GM10266 (cell line): ENCODE results near the gene CAPN13.

Source experiments
- DNase-seq: peaks from one replicate; pipeline ENCODE4 v3.0.0; 2012; ENCODE audit errors: extremely low spot score
- TF ChIP-seq, protein P1 (sequence below): IDR thresholded peaks from 2 replicates; pipeline ENCODE4 v1.5.1; 2012; ENCODE audit warnings: mild to moderate bottlenecking, low read depth; ENCODE audit not compliant: control insufficient read depth, insufficient read depth; ENCODE audit errors: missing control alignments

Gene CAPN13

DNA sequence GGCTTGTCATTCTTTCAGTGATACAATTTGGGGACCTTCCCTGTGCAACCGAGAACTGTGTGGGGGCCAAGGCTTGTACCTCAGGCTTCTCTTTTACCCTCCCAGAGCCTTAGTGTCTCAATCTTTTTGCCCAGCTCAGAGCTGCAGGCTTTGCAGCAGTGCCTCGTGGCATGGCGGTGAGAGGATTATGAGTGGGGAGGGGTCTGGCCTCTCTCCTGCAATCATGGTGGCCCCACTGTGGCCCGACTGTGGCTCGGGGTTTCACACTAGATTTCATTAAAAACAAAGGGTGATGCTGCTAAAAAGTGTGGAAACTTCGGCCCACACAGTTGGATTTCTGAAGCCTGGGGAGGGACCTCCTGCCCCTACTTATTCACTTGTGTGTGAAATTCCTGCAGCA is 75.5 kb downstream of the CAPN13 start:
- no peak for DNase-seq

GRCh38 chr2:30730736-30731647 is 76.3 kb downstream of the CAPN13 start:
- TF ChIP-seq, protein P1, sequence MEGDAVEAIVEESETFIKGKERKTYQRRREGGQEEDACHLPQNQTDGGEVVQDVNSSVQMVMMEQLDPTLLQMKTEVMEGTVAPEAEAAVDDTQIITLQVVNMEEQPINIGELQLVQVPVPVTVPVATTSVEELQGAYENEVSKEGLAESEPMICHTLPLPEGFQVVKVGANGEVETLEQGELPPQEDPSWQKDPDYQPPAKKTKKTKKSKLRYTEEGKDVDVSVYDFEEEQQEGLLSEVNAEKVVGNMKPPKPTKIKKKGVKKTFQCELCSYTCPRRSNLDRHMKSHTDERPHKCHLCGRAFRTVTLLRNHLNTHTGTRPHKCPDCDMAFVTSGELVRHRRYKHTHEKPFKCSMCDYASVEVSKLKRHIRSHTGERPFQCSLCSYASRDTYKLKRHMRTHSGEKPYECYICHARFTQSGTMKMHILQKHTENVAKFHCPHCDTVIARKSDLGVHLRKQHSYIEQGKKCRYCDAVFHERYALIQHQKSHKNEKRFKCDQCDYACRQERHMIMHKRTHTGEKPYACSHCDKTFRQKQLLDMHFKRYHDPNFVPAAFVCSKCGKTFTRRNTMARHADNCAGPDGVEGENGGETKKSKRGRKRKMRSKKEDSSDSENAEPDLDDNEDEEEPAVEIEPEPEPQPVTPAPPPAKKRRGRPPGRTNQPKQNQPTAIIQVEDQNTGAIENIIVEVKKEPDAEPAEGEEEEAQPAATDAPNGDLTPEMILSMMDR = no peak
- no peak for DNase-seq

More for the DNA sequence above, 75.5 kb downstream of the CAPN13 start:
- TF ChIP-seq, protein P1 = no peak

GRCh38 chr2:30729031-30729430 is 78.2 kb downstream of the CAPN13 start:
- TF ChIP-seq, protein P1 = no peak
- DNase-seq = no peak

DNA sequence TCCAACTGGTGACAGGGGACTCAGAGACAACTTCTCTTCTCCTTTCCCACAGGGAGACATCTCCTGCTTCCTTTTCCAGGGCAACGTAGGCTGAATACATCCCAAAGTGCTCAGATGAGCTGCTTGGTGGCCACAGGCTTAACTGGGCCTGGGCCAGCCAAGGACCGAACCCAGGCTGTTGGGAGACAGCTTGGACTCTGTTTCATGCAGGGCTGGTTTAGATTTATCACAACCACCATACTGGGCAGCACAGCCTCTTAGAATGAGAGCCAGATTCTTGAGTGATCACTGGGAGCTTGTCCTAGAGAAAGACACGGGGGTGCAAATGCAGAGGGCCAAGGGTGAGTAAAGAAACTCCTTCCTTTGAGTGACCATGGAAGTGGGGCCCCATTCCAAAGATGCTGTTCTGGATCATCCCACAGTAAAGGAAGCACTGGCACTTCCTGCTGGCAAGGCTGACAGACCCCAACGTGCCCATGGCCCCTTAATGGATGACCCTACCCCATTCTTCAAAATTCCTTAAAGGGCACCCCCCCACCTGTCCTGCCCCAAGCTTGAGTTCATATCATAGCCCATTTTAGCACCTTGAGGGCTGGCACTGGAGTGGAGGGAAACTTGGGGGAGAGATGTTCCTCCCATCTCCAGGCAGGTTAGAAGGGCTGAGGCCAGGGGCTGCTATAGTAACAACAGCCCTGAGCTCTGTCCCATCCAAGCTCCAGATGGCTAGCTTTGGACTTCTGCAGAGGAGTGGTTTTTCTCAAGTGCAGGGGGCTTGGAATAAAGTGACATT is 84.1 kb downstream of the CAPN13 start:
- DNase-seq = no peak

GRCh38 chr2:30721668-30722647 is 85.3 kb downstream of the CAPN13 start:
- TF ChIP-seq, protein P1 = no peak
- DNase-seq = no peak

More for the DNA sequence above, 84.1 kb downstream of the CAPN13 start:
- TF ChIP-seq, protein P1 = no peak

GRCh38 chr2:30721241-30721640 is 86.0 kb downstream of the CAPN13 start:
- TF ChIP-seq, protein P1 = no peak
- DNase-seq = no peak
